Activated CD8-positive, alpha-beta memory T cell treated with anti-CD3 and anti-CD28 coated beads, Interleukin-2, amount 10 ng/mL, durations not matched to agents 7 days and 5 days (primary cell): ENCODE data around the gene DOCK9. TPM values are rescaled to one million over a fixed set of nuclear protein-coding genes. Genes with fewer than 3 reads are reported as not detected.
"Not testable (repeated sequence)": the region's sequence is repeated elsewhere in the genome, so short reads cannot be mapped to it uniquely, and the experiment has no call there.

Experiments used
- ATAC-seq: fragments of 150-1000 bp; cut with Tn5 transposase; one replicate; pipeline ENCODE4 v1.10.0; 2021; ENCODE audit warnings: moderate library complexity
- CTCF ChIA-PET: fragments of 350-600 bp; sonication (Branson Sonifier 250); formaldehyde crosslinking; loops from one replicate; lab custom pipeline; 2021; ENCODE audit warnings: antibody characterized with exemption; lab: Charles Lee
- DNase-seq: peaks from one replicate; pipeline ENCODE4 v3.0.0-alpha.2; 2020
- H3K27ac Mint-ChIP-seq: one replicate; pipeline ENCODE4 v1.8.0; 2021; ENCODE audit warnings: mild to moderate bottlenecking, mixed read lengths
- H3K27me3 Mint-ChIP-seq: one replicate; pipeline ENCODE4 v1.8.0; 2021; ENCODE audit warnings: mixed read lengths
- H3K36me3 Mint-ChIP-seq: one replicate; pipeline ENCODE4 v1.8.0; 2021; ENCODE audit warnings: mild to moderate bottlenecking, mixed read lengths
- H3K4me1 Mint-ChIP-seq: one replicate; pipeline ENCODE4 v1.8.0; 2021; ENCODE audit warnings: mixed read lengths
- H3K4me3 Mint-ChIP-seq: one replicate; pipeline ENCODE4 v1.8.0; 2021; ENCODE audit warnings: mild to moderate bottlenecking, moderate library complexity, mixed read lengths
- H3K9me3 Mint-ChIP-seq: one replicate; pipeline ENCODE4 v1.8.0; 2022; ENCODE audit warnings: low read depth, mixed read lengths
- total RNA-seq, 2 experiments: library from RNA; stranded (reverse); gene quantifications; one replicate each; pipeline ENCODE4 v1.2.3, GENCODE V29; 2021

DOCK9 gene
- total RNA-seq, 2 experiments from 2014 or later = 37.5 to 79.9 TPM

GRCh38 chr13:98771838-98772611, 205.8 kb downstream of the DOCK9 start:
- CTCF ChIA-PET = no interaction called here

DNA sequence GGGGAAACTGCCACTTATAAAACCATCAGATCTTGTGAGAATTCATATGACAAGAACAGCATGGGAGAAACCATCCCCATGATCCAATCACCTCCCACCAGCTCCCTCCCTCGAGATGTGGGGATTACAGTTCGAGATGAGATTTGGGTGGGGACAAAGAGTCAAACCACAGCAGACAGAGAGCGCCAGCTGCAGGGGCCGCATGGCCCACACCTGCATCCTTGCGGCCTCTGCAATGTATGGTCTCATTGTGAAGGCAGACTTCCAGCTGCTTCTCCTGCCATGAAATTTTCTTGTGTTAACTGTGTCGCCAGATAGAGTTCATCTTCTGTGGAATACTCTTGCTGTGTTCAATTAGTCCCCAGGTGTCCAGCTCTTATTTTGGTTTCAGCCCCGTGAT, 208.1 kb downstream of the DOCK9 start:
- no peak for DNase-seq
- ATAC-seq = no peak
- no peaks in the 10 kb centered on the region for H3K36me3 Mint-ChIP-seq
- H3K9me3 Mint-ChIP-seq = no peaks in the 10 kb centered on the region
- no peaks in the 10 kb centered on the region for H3K4me1 Mint-ChIP-seq
- peaks cover 28% of the 10 kb centered on the region for H3K27me3 Mint-ChIP-seq
- CTCF ChIA-PET = no interaction called here
- H3K27ac Mint-ChIP-seq = no peak overlapping the region
- H3K4me3 Mint-ChIP-seq = no peak overlapping the region

More at GRCh38 chr13:98771838-98772611, 205.8 kb downstream of the DOCK9 start:
- Mint-ChIP-seq H3K9me3 (no peaks in the 10 kb centered on the region), H3K27me3 (peaks cover 23% of the 10 kb centered on the region), H3K4me3 (no peak overlapping the region), H3K27ac (no peak overlapping the region), H3K4me1 (no peaks in the 10 kb centered on the region), H3K36me3 (no peaks in the 10 kb centered on the region)
- DNase-seq (no peak), ATAC-seq (no peak)

DNA sequence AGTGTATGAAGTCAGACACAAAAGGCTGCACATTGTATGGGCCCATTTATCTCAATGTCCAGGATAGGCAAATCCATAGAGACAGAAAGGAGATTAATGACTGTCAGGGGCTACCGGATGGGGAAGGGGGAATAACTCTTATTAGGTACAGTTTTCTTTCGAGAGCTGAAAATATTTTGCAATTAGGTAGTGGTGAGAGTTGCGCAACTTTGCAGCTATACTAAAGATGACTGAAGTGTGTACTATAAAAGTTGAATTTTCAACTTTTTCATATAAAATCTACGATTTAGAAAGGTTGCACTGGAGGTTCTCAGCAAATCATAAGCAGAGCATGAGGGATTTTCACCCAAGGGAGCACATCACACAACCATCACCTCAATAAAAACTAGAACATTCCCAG, 209.3 kb downstream of the DOCK9 start:
- H3K27ac Mint-ChIP-seq = no peak overlapping the region
- CTCF ChIA-PET = no interaction called here
- no peak for ATAC-seq

GRCh38 chr13:98766697-98767096, 211.2 kb downstream of the DOCK9 start:
- Mint-ChIP-seq H3K4me1 (no peaks in the 10 kb centered on the region), H3K9me3 (no peaks in the 10 kb centered on the region), H3K27me3 (peaks cover 28% of the 10 kb centered on the region), H3K36me3 (no peaks in the 10 kb centered on the region), H3K27ac (no peak overlapping the region), H3K4me3 (no peak overlapping the region)
- ATAC-seq (no peak), DNase-seq (no peak)
- CTCF ChIA-PET = no interaction called here

More for the DNA sequence above, 209.3 kb downstream of the DOCK9 start:
- H3K27me3 Mint-ChIP-seq = peaks cover 28% of the 10 kb centered on the region
- no peak for DNase-seq
- no peaks in the 10 kb centered on the region for H3K9me3 Mint-ChIP-seq
- H3K4me1 Mint-ChIP-seq = no peaks in the 10 kb centered on the region
- no peak overlapping the region for H3K4me3 Mint-ChIP-seq
- no peaks in the 10 kb centered on the region for H3K36me3 Mint-ChIP-seq

- CTCF ChIA-PET = no interaction called here
- H3K27ac Mint-ChIP-seq = no peak overlapping the region
- no peak overlapping the region for H3K4me3 Mint-ChIP-seq
- peaks cover 3% of the 10 kb centered on the region for H3K4me1 Mint-ChIP-seq
- H3K36me3 Mint-ChIP-seq = no peaks in the 10 kb centered on the region
- H3K9me3 Mint-ChIP-seq = no peaks in the 10 kb centered on the region
- DNase-seq (no peak), ATAC-seq (no peak)
- H3K27me3 Mint-ChIP-seq = peaks cover 23% of the 10 kb centered on the region
Observed at GRCh38 chr13:98765996-98766519, 211.8 kb downstream of the DOCK9 start.

DNA sequence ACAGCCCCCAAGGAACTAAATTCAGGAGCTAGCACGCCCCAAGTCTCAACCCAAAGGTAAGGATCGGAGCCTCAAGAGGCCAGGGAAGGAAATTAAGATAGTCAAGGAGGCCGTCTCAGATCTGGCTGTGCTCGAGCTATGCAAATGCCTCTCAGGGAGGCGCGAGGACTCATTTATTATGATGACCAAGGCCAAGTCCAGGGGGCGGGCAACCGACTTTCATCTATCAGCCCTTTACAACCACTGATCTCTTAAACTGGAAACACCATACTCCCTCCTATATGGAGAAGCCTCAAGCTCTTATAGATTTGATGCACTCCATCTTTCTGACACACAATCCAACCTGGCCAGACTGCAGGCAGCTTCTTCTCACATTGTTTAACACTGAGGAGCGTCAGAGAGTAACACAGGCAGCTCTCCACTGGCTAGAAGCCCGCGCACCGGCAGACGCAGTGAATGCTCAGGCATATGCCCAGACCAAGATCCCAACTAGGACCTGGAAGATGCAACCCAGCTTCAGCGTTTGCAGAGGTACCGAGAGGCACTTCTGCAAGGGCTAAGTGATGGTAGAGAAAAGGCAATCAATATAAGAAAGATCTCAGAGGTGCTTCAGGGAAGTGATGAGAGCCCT, 215.8 kb downstream of the DOCK9 start:
- DNase-seq = no peak
- CTCF ChIA-PET = interaction anchor here (1.4 to 2.0 kb wide), 2 partner anchors 21 to 78 kb away, joined by 3 to 4 read pairs; no protein-coding TSS in a partner anchor
- peaks cover 3% of the 10 kb centered on the region for H3K4me1 Mint-ChIP-seq
- H3K27ac Mint-ChIP-seq = no peak overlapping the region
- no peak for ATAC-seq
- peaks cover 17% of the 10 kb centered on the region for H3K27me3 Mint-ChIP-seq
- peaks cover 4% of the 10 kb centered on the region for H3K9me3 Mint-ChIP-seq
- H3K36me3 Mint-ChIP-seq = peaks cover 3% of the 10 kb centered on the region
- no peak overlapping the region for H3K4me3 Mint-ChIP-seq

- Mint-ChIP-seq H3K27ac (no peak overlapping the region), H3K9me3 (peaks cover 4% of the 10 kb centered on the region), H3K4me1 (peaks cover 3% of the 10 kb centered on the region), H3K4me3 (no peak overlapping the region), H3K36me3 (peaks cover 3% of the 10 kb centered on the region), H3K27me3 (peaks cover 21% of the 10 kb centered on the region)
- no peak for ATAC-seq
- CTCF ChIA-PET = interaction anchor here (1.4 to 2.0 kb wide), 2 partner anchors 22 to 79 kb away, joined by 3 to 4 read pairs; no protein-coding TSS in a partner anchor
- no peak for DNase-seq
Observed at GRCh38 chr13:98761126-98761985, 216.5 kb downstream of the DOCK9 start.

DNA sequence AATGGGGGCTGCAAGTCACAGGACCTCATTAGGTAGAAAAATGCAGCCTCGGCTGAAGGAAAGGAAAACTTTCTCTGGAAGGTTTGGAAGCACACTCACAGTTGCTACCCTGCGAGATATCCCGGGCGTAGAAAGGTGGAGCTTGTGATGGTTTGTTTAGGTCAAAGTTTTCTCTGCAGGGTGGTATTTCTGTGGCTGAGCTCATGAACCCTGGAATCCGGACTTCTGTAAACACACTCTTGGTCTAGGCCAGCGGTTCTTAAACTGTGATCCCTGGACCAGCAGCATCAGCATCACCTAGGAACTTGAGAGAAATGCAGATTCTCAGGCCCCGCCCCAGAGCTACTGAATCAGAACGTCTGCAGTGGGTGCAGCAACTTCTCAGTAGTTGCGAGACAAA, 222.1 kb downstream of the DOCK9 start:
- no peak overlapping the region for H3K27ac Mint-ChIP-seq
- H3K36me3 Mint-ChIP-seq = peaks cover 7% of the 10 kb centered on the region
- ATAC-seq (no peak), DNase-seq (no peak)
- CTCF ChIA-PET = no interaction called here
- H3K4me1 Mint-ChIP-seq = peaks cover 3% of the 10 kb centered on the region
- H3K4me3 Mint-ChIP-seq = no peak overlapping the region
- H3K9me3 Mint-ChIP-seq = peaks cover 7% of the 10 kb centered on the region
- H3K27me3 Mint-ChIP-seq = peaks cover 57% of the 10 kb centered on the region

- Mint-ChIP-seq H3K9me3 (peaks cover 3% of the 10 kb centered on the region), H3K4me3 (no peak overlapping the region), H3K4me1 (peaks cover 3% of the 10 kb centered on the region), H3K36me3 (peaks cover 4% of the 10 kb centered on the region), H3K27ac (no peak overlapping the region), H3K27me3 (peaks cover 60% of the 10 kb centered on the region)
- no peak for ATAC-seq
- no peak for DNase-seq
- CTCF ChIA-PET = no interaction called here
Observed at GRCh38 chr13:98755116-98755515, 222.7 kb downstream of the DOCK9 start.

GRCh38 chr13:98754468-98754867, 223.4 kb downstream of the DOCK9 start:
- H3K4me1 Mint-ChIP-seq, H3K4me3 Mint-ChIP-seq, DNase-seq, ATAC-seq, H3K9me3 Mint-ChIP-seq, H3K27ac Mint-ChIP-seq, CTCF ChIA-PET, H3K36me3 Mint-ChIP-seq: not testable (repeated sequence)
- peaks cover 64% of the 10 kb centered on the region for H3K27me3 Mint-ChIP-seq

DNA sequence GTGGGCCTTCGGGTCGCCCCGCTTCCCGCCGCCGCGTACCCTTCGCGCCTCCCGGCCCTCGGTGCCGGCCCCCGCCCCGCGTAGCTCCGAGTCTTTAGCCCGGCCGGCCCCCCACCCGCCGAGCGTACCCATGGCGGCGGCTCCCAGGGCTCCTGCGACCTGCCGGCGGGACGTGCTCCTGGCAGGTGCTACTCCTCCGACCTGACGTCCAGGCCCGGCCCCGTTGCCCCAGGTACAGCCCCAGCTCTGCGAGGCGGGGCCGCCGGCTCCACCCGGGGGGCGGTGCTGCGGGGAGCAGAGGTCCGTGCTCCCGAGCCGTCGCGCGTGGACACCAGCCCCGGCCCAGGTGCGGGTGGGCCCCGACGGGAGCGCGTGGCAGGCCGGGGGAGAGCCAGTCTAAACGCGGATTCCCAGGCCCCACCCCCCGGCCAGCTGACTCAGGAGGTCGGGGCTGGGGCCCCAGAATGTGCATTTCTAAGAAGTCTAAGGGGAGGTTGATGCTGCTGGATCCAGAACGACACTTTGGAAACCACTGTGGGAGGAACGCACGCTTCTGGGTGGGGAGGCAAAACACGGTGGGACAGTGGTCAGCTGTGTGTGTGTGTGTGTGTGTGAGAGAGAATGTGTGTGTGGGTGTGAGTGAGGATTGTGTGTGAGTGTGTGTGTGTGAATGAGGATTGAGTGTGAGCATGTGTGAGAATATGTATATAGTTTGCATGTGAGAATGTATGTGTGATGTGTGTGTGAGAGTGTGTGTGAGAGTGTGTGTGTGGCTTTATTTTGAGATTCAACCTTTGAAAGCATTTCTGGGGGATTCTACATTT, 225.2 kb downstream of the DOCK9 start, which contains the start of gene SLC15A1:
Gene SLC15A1, minus strand, starts transcription at position 206 of the 824 bp plus-strand sequence. Its CDS starts 74 bp downstream, at position 132.
- ATAC-seq = no peak
- CTCF ChIA-PET = no interaction called here
- H3K9me3 Mint-ChIP-seq = peaks cover 3% of the 10 kb centered on the region
- peaks cover 4% of the 10 kb centered on the region for H3K36me3 Mint-ChIP-seq
- H3K4me3 Mint-ChIP-seq = no peak within 1 kb of the TSS
- no peak within 1 kb of the TSS for H3K27ac Mint-ChIP-seq
- DNase-seq = no peak
- peaks cover 67% of the 10 kb centered on the region for H3K27me3 Mint-ChIP-seq
- peaks cover 3% of the 10 kb centered on the region for H3K4me1 Mint-ChIP-seq

DNA sequence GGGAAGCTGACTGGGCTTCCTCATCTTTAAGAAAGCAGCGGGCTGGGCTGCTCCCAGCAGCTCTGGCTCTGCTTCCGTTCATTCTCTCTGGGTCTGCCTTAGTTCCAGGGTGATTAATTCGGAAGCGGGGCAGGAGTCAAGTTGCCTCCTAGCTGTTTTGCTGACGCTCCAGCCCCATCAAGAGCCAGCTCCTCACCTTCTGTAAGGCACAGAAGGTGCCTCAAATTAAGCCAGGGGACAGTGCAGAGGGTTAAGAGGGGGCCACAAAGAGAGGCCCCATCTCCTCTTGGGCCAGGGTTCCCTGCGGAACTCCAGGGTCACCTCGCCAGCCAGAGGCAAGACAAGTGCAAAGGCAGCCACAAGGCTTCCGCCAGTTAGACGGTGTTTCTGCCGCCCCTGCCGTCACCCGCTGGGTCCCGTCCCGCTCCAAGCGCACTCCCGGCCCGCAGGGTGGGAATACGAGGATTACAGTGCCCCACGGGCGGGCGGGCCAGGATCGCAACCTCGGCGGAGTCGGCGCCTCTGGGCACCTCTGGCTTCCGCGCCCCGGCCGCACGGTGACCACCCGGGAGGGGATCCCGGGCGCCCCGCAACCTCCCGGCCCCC, 225.9 kb downstream of the DOCK9 start:
- CTCF ChIA-PET = no interaction called here
- Mint-ChIP-seq H3K4me1 (peaks cover 3% of the 10 kb centered on the region), H3K36me3 (peaks cover 4% of the 10 kb centered on the region), H3K9me3 (peaks cover 3% of the 10 kb centered on the region), H3K27ac (no peak overlapping the region), H3K4me3 (no peak overlapping the region), H3K27me3 (peaks cover 62% of the 10 kb centered on the region)
- DNase-seq (no peak), ATAC-seq (no peak)
